T-cell (primary cell): ENCODE data around the gene SPATA9. TPM values are rescaled to one million over a fixed set of nuclear protein-coding genes. Genes with fewer than 3 reads are reported as not detected.

Experiments used
- total RNA-seq, 35 experiments: library from RNA in 6 of 35; stranded (reverse) in 6 of 35; fragments of 120-200 nt in 1 of 35; gene quantifications; one replicate each; pipeline versions ENCODE4 v1.2.1 to v1.2.4 and lab custom pipeline; 2013 to 2026

The SPATA9 gene
- total RNA-seq, 5 donors from 2014 or later (not counting 1 experiment from before 2014, with no cell fraction given): not detected

Other genes with a start within 250 kb of the SPATA9 start
- gene SKIC3, start 128.0 kb downstream of the SPATA9 start, total RNA-seq: 10 to 100 TPM; 62.7 to 85.6 (median 76.3) TPM
- 1 to 10 TPM; 4.2 to 6.9 (median 6.2) TPM for gene ARSK, start 127.9 kb downstream of the SPATA9 start, total RNA-seq
- gene GPR150, start 62.9 kb downstream of the SPATA9 start, total RNA-seq: 1 to 10 TPM; 1.2 to 2.2 (median 1.6) TPM
- 1 to 10 TPM; 4.2 to 8.3 (median 5.6) TPM for gene RFESD, start 36.2 kb downstream of the SPATA9 start, total RNA-seq
- 1 to 10 TPM; 2.6 to 4.8 (median 3.6) TPM for gene RHOBTB3, start 48.3 kb upstream of the SPATA9 start, total RNA-seq
- 10 to 100 TPM; 27.6 to 73.3 (median 56.8) TPM for gene GLRX, start 139.7 kb upstream of the SPATA9 start, total RNA-seq